HG02642 (cell line): ENCODE measurements around the gene AKR7A2.

Source experiments
- ATAC-seq: cut with Tn5 transposase; IDR thresholded peaks from one replicate; pipeline ENCODE4 v1.9.1; 2021; ENCODE audit warnings: mild to moderate bottlenecking; ENCODE audit not compliant: unreplicated experiment, poor library complexity

Gene AKR7A2

DNA sequence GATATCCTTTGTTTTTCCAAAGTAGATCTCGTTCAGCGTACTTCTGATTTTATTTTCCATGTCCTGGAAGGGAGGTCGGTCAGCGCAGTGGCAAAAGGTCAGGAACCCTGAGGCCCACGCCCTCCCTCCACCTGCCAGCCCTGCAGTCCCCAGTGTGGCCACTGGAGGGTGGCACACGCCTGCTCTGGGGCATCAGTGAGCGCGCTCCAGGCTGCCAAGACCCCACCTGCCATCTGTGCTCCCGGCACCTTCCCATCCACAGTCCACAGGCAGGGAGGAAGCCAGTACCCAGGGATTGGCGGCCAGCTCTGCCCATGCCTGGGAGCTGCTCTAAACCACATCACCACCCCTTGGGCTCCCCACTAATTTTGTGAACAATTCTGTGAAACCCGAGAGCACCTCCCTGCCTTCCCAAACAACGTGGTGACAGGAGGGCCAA is 32.4 kb upstream of the AKR7A2 start:
- no peak for ATAC-seq

DNA sequence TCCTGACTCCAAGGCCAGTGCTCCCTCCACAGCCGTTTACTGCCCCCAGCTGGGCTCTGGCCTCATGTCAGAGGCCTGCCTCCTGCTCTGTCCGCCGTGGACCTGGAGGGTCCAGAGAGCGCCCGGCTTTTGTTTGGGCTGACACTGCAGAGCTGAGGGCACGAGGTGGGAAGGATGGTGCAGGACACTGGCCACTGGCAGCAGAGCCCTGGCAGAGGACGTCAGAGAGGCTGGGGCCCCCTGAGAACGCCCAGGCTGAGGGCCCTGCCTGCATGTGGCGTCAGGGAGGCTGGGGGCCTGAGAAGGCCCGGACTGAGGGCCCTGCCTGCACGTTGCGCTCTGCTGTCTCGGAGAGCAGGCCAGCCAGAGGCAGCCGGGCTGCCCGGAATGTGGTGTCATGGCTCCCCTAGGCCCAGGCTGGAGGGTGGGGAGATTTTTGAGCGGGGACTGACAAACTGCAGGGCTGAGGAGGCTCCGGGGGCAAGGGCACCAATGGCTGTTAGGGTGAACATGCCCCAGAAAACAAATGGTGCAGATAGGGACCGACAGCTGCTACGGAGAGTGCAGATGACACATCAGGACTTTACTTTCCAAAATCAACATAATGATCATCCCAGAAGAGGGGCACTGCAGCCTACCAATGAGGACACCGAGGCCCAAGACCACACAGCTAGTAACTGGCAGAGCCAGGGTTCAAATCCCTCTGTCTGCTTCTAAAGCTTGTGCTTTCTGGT is 31.8 kb upstream of the AKR7A2 start:
- no peak for ATAC-seq

DNA sequence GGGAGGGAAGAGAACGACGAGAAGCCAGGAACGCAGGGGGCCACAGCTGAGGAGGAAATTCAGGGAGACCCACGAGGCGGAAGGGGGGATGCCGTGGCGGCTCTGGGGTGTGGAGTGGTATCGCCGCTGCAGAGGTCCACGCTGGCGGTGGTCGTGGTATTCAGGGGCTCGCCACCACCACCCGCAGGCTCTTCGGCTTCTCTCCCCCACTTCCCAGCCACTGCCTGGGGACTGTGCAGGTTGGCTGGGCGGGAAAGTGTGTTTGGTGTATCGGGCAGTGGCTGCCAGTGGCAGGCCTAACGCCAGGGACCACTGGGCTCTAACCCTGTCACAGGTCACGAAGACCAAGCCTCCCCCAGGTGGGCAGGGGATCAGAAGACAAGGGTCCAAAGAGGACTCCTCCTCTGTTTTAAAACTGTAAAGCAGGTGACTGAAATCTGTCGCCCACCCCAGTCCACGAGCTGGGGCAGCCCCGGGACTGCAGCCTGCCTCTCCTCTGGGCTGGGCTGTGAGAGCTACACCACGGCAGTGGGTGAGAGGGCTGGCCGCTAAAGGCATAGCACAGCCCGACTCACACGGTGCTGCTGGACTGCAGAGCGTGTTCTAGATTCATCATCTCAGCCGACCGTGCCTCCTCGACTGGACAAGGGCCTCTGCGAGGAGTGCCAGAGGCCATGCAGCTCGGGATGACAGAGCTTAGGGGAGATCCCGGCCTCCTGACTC is 31.1 kb upstream of the AKR7A2 start:
- no peak for ATAC-seq

DNA sequence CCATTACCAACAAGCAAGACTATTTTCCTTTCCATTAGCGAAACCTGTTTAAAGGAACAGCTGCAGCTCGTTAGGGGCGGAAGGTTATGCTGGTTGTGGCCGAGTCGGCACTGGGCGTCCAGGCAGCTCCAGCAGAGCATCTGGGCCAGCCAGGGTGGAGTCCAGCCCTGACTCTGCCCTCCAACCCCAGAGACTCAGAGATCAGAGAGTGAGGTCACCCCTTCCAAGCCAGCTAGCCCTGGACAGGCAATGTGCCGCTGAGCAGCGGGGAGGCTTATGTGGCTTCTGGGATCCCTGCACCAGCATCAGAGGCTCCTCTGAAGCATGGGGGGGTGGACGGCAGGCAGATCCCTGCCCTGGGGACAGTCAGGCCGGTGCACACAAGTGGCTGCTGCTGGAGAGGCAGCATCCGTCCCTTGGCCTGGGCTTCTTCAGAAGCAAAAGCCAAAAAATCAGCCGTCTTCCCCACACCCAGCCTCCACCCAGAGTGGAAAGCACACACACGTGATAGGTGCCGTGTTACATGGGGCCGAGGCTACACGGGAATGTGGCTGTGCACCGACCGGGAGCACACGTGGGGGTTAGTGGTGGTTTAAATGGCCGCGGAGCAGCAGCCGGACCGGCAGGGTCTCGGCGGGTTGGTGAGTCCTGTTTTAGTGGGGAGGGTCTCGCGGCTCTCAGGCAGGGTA is 30.3 kb upstream of the AKR7A2 start:
- no peak for ATAC-seq

DNA sequence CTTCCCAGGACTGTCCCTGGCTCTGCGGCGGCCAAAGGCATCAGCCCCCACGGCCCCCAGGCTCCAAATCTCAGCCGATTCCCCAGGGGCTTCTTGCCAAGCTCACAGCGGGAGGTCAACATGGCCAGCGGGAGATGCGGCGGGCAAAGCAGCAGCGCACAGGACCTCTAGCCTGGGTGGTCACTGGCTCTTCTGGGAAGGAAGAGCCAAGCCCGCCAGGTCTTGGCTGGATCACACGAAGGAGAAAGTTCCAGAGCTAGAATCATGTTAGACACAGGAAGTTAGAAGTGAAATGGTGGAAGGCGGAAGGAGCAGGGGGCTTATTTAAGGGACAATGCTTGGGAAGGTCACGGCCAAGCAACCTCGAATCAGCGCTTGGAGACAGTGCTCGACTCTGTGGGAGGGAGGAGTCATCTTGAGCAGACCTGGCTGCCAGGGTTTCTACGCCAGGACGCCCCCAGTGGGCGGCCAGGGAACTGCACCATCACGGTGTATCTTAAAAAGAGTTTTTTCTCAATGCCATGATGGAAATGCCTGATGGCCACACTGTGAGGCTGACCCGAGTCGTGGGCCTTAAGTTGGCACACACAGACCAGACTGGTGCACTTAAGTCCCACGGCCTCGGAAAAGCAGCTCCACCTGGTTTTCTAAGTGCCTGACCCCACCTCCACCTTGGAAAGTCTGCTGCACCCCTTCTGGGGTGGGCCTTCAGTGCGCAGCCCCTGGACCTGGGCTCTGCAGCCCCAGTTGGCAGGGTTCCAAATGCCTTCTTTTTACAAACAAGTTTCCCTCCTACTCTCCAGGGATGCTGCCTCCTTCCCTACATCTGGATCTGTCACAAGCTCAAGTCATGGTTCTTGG is 29.5 kb upstream of the AKR7A2 start:
- ATAC-seq = no peak

DNA sequence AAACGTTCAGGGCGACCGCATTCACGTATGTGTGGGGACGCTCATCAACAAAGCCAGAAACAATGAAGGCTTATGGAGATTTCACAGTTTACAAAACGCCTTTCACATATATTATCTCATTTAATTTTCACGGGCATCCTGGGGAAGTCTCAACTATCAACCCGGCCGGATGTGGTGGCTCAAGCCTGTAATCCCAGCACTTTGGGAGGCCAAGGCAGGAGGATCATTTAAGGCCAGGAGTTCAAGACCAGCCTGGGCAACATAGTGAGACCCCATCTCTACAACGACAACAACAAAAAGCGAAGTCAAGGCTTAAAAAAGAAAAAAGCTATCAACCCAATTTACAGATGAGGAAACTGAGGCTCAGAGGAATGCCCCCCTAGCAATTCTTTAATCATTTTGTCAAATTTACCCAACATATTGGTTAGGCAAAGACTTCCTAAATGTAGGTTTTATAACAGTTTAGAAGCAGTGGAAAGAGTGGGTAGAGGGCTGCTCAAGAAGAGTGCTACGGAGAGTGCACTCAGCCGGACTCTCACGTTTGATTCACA is 28.5 kb upstream of the AKR7A2 start:
- ATAC-seq = no peak

DNA sequence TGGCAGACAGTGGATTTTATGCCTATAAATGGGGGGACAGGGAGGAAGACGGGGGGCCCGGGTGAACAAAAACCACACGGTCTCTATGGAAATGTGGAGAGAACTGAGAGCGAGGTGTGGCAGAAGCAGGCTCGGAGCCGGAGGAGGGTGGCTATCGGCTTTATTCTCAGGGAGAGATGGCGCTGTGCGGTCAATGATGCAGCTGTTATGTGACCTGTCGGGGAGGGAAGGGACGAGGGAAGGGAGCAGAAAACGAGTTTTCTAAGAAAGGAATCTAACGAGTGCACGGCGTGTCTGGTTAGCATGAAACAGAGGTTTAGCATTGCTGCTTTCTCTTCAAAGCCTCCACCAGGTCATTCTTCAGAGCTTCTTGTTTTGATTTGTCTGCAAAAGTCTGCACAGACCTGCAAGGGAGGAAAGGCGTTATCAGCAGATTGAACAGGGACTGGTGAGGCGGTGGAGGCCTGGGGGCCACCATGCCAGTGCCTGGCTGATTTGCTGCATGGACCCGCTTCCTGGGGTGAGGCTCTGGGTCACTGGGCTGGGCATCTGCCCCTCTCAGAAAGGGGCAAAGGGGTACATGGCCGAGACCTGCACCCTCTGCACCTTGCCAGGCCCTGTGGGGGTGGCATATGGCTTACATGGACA is 27.4 kb upstream of the AKR7A2 start:
- no peak for ATAC-seq

DNA sequence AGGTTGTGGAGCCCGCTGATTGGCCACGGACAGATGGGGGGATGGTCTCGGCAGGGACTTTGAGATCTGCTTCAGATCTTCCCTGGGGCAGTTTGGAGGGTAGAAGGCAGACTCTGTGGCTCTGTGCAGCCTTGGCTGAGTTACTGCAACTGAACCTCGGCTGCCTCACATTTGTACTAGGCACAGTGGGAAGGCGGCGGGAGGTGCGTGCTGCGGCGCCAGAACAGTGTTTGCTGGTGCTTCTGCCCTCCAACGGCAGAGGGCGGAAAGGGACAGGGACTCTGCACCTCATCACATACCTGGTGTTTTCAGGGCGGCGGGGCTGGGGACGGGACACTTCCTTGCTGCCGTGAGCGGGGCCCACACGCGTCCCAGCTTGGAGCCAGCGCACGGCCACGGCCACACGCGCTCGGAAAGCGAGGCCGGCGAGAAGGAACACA is 26.4 kb upstream of the AKR7A2 start:
- no peak for ATAC-seq

DNA sequence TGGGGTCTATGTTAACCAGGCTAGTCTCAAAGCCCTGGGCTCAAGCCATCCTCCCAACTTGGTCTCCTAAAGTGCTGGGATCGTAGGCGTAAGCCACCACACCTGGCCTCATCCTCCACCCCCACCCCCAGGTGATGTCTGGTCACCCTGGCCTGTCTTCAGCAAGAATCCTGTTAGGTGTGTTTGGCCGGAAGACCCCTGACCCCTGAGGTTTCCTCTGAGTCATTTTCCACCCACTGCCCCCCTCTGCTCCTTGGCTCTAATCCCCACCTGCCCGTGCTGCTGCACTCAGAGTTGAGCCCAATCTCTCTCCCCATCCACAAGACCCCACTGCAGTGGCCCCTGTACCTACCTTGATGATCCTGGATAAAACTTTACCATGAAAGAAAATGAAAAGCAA is 25.3 kb upstream of the AKR7A2 start:
- ATAC-seq = no peak

DNA sequence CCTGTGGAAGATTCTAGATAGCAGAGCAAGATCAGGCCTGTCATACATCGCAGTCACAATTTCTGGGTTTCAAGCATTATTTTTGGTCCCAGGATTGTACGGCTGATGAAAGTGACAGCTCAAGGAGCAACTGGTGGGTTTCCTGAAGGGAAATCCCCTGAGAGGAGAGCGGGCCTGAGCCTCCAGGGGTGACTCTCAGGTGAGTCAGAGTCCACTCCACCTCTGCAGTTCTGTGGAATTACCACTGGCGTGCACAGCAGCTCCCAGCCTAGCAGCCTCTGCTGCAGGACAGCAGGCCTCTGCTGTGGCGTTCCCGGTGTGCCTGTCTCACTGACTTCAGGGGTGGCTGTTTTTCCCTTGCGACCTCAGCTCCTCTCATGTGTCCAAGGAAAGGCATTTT is 24.6 kb upstream of the AKR7A2 start:
- ATAC-seq = no peak

DNA sequence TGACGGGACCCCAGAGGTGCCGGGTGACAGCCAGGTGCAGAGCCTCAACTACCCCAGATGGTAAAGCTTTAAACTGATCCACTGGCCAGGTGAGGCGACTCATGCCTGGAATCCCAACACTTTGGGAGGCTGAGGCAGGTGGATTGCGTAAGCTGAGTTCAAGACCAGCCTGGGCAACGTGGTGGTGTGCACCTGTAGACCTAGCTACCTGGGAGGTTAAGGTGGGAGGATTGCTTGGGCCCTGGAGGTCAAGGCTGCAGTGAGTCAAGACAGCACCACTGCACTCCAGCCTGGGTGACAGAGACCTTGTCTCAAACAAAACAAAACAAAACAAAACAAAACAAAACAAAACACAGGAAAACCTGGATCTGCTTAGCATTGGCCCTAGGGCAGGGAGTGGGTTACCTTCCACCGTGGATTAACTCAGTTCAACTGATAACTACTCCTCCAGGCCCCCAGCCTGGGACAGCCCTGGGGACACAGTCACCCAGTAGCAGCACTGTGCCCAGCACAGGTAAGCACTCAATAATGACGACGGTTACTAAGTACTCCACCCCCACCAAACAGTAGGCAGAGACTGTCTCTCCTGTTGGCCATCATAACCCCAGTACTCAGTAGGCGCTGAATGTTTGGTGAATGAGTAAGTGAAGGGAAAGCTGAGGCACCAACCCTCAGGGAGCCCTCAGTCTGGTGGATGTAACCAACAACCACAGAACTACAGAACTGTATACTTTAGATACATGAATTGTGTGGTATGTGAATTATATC is 21.8 kb upstream of the AKR7A2 start:
- no peak for ATAC-seq

DNA sequence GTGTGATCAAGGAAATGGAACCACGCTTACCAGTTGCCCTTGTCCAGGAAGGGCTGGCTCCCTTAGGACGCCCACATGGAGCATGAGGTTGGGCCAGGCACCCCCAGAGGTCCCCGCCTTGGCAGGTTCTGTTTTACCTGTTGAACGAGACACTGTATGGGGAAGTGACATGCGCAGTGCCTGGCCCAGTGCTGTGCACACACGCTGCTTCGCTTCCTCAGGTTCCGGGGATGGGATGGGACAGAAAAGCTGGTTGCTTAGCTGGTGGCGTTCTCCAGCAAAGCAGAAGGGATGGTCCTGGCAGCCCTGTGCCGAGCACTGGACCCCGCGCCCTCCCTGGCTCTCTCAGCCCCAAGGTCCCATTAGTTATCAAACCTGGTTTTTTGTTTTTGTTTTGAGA is 20.9 kb upstream of the AKR7A2 start:
- ATAC-seq = no peak

DNA sequence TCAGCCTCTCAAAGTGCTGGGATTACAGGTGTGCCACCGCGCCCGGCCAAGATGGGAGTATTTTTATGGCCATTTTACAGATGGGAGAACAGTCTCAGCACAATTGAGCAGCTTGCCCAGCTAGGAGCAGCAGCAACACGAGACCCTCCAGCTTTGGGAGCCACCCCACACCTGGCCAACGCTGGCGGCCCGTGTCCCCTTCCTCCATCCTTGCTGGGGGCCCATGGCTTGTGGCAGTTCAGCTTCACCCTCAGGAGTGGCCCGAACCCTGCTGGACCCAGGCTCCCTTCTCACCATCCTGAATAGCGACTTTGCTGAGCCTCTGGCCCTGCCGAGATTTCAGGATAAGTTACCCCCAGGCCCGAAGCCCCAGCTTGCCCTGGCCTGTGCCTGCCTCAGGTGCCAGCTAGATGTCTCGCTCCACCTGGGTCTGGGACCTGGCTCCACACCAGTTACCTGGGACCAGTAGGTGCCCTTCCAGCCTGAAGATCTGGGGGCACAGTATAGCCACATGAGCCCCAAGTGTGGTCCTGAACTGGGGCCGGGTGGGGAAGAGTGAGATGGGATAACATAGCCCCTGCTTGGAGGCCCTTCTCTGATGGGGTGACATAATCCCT is 19.4 kb upstream of the AKR7A2 start:
- ATAC-seq = no peak

DNA sequence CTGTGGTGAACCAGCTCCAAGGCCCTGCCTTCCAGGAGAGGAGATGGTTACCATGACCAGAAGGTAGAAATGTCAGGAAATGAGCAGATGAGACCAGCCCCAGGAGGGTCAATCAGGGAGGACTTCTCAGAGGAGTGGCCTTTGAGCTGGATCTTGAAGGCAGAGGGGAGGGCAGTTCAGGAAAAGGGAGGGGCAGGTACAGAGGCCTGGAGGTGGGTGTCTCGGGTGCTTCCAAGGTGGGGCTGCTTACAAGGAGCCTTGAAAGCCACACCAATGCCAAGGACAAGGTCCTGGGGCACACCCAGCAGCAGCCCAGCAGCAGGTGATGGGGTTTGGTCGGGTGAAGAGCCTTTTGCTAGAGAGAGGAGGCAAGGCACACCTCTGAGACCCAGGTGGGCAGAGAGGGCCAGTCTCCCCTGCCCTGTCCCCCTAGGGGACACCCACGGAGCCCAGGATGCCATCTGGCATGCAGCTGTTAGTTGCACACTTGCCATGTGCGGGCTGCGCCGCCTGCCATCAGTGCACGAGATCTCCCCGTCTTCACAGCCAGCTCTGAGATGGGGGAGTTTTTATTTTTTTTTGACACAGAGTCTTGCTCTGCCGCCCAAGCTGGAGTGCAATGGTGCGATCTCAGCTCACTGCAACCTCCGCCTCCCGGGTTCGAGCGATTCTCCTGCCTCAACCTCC is 18.6 kb upstream of the AKR7A2 start:
- ATAC-seq = no peak

DNA sequence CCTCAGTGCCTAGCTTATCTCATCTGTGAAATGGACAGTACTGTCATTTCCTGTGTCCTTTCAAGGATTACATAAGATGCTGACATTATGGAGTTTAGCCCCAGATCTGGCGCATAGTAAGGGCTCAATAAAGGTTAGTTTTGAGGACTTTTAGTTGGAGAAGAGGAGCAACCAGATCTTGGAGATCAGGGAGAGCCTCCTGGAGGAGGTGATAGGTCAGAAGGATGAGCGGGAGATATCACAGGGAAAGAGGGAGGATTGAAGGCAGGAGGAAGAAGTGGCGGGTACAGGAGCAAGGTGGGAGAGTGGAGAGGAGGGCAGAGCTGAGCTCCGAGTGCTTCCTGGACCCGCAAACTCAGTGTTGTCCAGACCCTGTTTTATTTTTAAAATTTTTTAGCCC is 17.7 kb upstream of the AKR7A2 start:
- no peak for ATAC-seq

DNA sequence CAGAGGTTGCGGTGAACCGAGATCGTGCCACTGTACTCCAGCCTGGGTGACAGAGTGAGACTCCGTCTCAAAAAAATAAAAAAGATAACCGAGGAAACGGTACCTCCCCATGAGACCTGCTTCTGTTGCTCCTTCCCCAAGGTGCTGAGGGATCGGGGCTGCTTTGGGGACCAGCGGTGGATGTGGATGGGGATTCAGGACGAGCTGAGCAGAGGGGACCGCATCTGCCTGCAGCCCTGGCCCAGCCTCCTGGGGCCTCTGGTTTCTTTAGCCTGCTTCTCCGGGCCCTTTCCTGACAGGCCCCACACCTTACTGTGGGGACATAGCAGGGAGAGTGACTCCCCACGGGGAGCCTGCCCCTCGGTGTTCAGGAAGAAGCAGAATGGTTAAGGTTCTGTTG is 17.2 kb upstream of the AKR7A2 start:
- no peak for ATAC-seq

DNA sequence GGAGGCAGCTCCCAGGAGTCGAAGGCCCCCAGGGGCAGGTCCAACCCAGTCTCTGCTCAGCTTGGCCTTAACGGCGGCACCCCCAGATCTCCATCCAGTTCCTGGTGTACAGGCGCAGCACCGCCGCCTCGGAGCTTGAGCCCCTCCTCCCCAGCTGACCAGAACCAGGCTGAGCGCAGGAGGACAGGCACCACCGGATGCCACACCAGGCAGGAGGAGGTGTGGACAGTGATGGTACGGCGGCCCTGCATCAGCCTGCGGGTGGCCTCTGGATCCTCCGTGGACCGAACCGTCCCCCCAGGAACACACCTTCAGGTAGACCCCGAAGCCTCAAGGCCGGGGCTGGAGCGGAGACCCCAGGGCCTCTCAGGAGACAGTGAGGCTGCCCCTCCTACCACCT is 16.5 kb upstream of the AKR7A2 start:
- no peak for ATAC-seq

DNA sequence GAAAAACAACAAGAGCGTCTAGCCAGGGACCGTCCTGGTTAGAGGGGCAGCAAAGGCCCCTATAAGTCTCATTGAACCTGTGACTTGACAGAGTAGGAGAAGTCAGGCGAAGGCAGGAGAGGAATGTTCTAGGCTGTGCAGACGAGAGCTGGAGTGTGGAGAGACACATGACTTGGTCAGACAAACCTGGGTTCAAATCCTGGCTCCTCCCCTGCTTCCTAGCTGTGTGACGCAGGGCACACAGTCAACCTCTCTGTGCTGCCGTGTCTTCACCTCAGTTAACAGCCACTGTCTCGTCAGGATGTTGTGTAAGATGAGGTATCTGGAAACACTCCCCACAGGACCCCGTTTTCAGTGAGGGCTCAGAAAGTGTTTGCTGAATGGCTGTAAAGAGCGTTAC is 15.8 kb upstream of the AKR7A2 start:
- no peak for ATAC-seq
